ENCODE measurements around the gene SPDEF.

SPDEF gene

GRCh38 chr6:34544776-34545471 is 11.2 kb downstream of the SPDEF start:
- DNase-seq (ENCODE audit: low read depth in 2 of 2), result no peak

DNA sequence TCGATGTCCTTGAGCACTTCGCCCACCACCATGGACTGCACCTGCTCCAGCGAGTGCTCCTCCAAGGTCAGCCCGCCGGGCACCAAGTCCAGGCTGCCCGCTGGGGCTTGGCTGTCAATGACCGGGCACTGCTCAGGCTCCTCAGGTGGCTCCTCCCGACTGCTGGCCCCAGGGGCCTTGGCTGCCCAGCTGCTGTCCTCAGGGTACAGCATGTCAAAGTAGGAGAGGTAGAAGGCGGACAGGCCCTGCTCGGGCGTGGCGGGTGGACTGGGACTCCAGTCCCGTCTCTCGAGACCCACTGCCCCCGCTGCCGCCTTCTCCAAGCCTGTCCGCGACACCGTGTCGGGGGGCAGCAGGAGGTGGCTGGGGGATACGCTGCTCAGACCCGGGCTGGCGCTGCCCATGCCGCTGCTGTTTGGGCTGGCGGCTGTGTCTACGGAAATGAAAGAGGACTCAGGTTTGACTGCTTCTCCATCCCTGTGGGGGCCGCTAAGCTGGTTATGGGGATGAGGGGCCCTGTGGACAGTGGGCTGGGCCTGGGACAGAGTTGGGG is 12.0 kb downstream of the SPDEF start:
- no peak for DNase-seq (ENCODE audit: low read depth in 2 of 2)

GRCh38 chr6:34543421-34543820 is 12.7 kb downstream of the SPDEF start:
- DNase-seq (ENCODE audit: low read depth in 2 of 2), result no peak

DNA sequence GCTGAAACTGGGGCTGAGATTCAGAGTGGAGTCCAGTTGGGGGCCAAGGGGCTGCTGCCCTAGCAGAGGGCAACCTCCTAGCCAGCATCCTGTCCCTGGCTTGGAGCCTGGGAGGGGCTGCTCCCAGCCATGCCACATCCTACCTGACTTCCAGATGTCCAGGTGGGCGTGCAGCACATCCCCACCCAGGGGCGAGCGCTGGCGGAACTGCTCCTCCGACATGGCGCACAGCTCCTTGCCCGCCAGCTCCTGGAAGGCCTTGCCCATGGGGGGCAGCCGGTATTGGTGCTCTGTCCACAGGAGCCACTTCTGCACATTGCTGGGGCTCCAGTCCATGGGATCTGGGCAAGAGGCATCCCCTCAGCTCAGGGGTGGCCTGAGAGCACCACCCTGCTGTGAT is 15.3 kb downstream of the SPDEF start:
- DNase-seq (ENCODE audit: low read depth in 2 of 2), result no peak

- no peak for DNase-seq (ENCODE audit: low read depth in 2 of 2)
Observed at GRCh38 chr6:34540222-34540621, 15.9 kb downstream of the SPDEF start.

GRCh38 chr6:34539181-34539580 is 16.9 kb downstream of the SPDEF start:
- no peak for DNase-seq (ENCODE audit: low read depth in 2 of 2)

- no peak for DNase-seq (ENCODE audit: low read depth in 2 of 2)
Observed at GRCh38 chr6:34538581-34538980, 17.5 kb downstream of the SPDEF start.

DNA sequence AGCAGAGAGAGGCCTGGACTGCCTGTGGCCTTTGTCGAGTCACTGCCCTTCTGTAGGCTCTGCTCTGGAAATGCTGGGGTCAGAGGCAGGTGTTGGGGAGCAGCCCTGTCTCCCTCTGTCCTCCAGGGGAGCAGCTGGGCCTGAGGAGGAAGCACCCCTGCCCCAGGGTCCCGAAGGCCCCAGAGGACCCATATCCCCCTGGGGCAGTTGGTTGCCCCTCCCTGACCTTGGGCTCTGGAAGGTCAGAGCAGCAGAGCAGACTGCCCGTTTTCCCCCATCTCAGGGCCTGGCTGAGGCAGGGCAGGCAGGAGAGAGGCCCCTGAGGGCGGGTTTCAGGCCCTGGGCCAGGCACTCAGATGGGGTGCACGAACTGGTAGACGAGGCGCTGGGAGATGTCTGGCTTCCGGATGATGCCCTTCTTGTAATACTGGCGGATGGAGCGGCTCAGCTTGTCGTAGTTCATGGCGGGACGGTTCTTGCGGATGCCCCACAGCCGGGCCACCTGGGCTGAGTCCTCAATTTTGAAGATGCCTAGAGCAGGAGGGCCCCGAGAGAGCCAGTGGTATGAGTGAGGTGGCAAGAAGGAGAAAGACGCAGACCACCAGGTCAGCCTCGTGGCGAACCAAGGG is 18.1 kb downstream of the SPDEF start:
- DNase-seq (ENCODE audit: low read depth in 2 of 2), result no peak

- no peak for DNase-seq (ENCODE audit: low read depth in 2 of 2)
Observed at GRCh38 chr6:34536959-34537848, 18.9 kb downstream of the SPDEF start.

DNA sequence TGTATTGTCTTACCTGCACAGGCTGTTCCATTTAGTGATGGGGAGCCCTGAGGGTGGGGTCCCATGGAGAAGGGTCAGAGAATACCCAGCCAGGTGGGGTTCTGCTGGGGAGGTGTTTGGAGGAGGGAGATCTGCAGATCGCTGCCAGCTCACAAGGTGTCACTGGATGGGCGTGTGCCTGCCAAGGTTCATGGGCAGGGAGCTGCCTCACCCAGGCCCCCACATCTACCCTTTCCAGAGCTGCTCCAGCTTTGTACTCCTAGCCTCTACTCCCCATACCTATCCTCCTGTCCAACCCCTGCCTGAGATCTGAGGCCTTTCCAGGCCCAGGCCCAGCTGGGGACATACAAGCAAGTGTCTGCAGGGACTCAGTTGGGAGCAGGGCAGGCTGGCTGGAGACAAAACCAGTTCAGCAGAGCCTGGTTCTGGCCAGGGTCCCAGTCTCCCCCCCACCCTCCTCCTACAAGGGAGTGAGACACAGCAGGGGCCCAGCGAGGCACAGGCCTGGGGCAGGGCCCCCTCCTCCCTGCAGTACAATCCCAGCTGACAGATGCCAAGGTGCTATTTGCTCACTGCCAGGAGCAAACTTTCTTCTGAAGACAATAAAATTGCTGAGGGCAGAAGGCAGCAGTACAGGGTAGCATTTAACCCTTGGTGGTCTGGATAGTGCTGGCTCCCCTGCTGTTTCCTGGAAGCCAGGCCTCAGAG is 19.7 kb downstream of the SPDEF start:
- DNase-seq (ENCODE audit: low read depth in 2 of 2), result no peak

- DNase-seq (ENCODE audit: low read depth in 2 of 2), result no peak
Observed at GRCh38 chr6:34535646-34536045, 20.5 kb downstream of the SPDEF start.

DNA sequence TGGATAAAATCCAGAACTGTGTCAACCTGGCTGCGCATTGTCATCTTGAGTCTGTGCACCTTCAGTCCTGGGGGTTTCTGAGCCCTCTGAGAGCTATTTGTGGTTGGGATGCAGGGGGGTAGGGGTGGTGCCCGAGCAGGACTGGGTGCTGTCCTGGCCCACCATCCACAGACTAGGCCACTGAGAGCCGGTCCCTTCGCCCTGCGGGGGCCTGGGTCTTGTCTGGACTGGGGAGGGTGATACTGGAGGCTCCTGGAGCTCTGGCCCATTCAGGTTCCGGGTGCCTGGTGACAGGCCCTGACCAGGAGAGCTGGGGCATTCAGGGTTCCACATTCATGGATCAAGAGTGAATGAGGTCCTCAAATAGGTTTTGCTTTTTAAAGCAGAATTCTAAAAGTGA is 20.9 kb downstream of the SPDEF start:
- DNase-seq (ENCODE audit: low read depth in 2 of 2), result no peak

DNA sequence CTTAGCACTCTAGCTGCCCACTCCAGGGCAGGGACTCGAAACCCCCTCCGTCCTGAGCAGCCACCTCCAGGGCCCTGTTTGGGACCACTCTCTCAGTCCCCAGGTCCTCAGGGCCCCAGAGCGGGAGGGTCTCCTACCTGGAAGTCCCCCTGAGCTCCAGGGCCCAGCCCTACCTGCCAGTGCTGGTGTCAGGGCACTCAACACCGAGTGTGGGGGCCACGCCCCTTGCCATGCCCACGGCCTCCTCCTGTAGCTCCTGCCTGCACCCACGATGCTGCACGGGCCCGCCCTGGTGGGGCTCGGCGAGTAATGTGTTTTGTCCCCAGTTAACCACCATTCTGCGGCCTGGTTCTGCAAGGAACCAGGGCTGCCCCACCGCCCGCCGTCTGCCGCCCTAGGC is 21.5 kb downstream of the SPDEF start:
- no peak for DNase-seq (ENCODE audit: low read depth in 2 of 2)

DNA sequence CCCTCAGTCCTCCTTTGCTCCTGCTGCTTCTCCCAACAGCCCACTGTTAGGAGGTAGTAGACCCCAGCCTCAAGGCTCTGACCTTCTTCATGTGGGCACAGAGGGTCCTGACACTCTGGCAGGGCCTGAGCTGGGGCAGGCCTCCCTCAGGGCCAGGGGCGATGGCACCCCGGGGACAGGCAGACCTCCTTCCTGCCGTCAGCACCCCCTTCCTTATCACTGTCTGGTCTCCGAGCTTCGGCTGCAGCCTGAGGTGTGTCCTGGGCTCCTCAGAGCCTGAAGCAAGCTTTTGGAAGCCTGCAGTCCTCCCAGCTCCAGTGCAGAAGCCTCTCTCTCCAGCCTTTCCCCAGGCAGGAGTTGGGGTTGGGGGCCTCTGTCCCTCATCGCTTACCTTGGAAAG is 22.0 kb downstream of the SPDEF start:
- no peak for DNase-seq (ENCODE audit: low read depth in 2 of 2)

DNA sequence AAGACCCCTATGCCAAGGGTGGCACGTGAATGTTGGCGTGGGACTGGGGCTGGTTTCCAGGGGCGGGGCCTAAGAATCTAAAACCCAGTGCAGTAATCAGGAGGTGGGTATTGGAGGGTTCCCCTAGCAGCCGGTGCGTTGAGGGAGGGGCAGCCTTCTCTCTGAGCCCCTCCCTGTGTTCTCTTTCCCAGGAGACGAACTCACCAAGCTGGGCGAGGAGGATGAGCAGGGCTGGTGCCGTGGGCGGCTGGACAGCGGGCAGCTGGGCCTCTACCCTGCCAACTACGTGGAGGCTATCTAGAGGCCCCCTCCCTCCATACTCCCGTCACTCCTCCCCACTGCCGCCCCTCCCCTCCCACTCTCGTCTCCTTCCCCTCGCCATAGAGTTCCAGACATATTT is 23.9 kb downstream of the SPDEF start:
- DNase-seq (ENCODE audit: low read depth in 2 of 2), result no peak

- no peak for DNase-seq (ENCODE audit: low read depth in 2 of 2)
Observed at GRCh38 chr6:34531580-34532201, 24.4 kb downstream of the SPDEF start.

DNA sequence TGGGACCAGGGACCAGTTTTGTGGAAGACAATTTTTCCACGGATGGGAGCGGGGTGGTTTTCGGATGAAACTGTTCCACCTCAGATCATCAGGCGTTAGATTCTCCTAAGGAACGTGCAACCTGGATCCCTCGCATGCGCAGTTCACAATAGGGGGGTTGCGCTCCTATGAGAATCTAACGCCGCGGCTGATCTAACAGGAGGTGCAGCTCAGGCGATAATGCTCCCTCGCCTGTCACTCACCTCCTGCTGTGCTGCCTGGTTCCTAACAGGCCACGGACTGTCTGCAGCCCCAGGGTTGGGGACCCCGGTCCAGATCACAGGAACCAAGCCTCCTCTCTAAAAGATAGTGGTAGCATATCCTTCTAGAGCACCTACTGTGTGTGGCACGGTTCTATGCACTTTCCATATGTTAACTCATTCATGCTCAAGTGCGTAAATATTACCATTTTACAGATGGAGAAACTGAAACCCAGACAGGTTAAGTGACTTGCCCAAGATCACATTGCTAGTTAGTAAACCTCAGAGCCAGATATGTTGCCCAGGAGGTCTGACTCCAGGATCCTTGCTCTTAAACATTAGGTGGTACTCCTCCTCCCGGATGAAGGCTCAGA is 25.3 kb downstream of the SPDEF start:
- no peak for DNase-seq (ENCODE audit: low read depth in 2 of 2)

- no peak for DNase-seq (ENCODE audit: low read depth in 2 of 2)
Observed at GRCh38 chr6:34529665-34530327, 26.3 kb downstream of the SPDEF start.

DNA sequence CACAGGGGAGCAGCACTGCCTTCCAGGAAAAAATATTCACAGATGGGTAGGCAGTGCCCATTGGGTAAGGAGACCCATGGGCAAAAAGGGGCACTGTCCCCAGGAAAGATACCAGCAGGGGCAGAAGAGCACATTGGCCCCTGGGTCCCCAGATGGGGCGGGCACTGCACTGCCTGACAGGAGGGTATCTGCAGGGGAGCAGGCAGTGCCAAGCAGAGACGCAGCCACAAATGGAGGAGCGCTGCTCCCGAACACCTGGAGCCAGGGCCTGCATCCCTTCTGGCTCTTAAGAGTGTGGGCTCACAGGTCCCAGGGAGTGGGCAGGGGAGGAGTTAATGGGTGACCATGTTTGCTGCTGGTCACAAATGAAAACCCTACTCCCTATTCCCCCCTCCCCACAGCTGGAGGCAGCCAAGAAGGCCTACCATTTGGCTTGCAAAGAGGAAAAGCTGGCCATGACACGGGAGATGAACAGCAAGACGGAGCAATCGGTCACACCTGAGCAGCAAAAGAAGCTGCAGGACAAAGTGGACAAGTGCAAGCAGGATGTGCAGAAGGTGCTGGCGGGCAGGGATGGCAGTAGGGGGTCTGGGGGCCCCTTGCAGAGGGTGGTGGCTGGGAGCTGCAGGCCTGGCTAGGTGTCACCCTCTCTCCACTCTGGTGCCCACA is 27.0 kb downstream of the SPDEF start:
- DNase-seq (ENCODE audit: low read depth in 2 of 2), result no peak
